Right atrium auricular region (tissue), 2 donors: ENCODE data around the gene MOV10L1. TPM values are rescaled to one million over a fixed set of nuclear protein-coding genes. Genes with fewer than 3 reads are reported as not detected.

Experiments
- DNase-seq: peaks from one replicate; pipeline ENCODE4 v3.0.0-alpha.2; 2019; ENCODE audit warnings: low spot score
- H3K27ac ChIP-seq, 2 donors: fragments of 200-600 bp; sonication (generic); 1 replicate in 1 of 2; 2 replicates in 1 of 2; pipeline ENCODE4 v1.5.1; 2016 to 2019
- H3K27me3 ChIP-seq, 2 donors: fragments of 200-600 bp; sonication (generic); one replicate each; pipeline versions ENCODE4 v1.5.1 to v1.6.0; 2017 to 2019
- H3K36me3 ChIP-seq: fragments of 200-600 bp; sonication (generic); one replicate; pipeline ENCODE4 v1.5.1; 2016
- H3K4me1 ChIP-seq, 2 donors: fragments of 200-600 bp; sonication (generic); one replicate each; pipeline versions ENCODE4 v1.5.1 to v1.6.0; 2017 to 2019
- H3K4me3 ChIP-seq, 2 donors: fragments of 200-600 bp; sonication (generic); 1 replicate in 1 of 2; 2 replicates in 1 of 2; pipeline ENCODE4 v1.5.1; 2017 to 2019; ENCODE audit warnings: mild to moderate bottlenecking in 1 of 2, moderate library complexity in 1 of 2
- H3K9me3 ChIP-seq, 2 donors: fragments of 200-600 bp; sonication (generic); one replicate each; pipeline ENCODE4 v1.5.1; 2019
- CTCF ChIP-seq, 2 donors: fragments of 200-600 bp; sonication (generic); IDR thresholded peaks; one replicate each; pipeline ENCODE4 v1.5.1; 2019; ENCODE audit warnings: antibody characterized with exemption in 2 of 2
- total RNA-seq, 2 donors: library from RNA; depleted of rRNA; stranded (reverse); fragments of >200 nt; gene quantifications; one replicate each; pipeline ENCODE4 v1.1.0, GENCODE V29; 2016

The MOV10L1 gene
- total RNA-seq, 2 donors from 2014 or later, result 0.43 to 1.1 TPM

GRCh38 chr22:50068096-50068495 is 21.7 kb upstream of the MOV10L1 start:
- Histone ChIP-seq H3K27ac (no peak overlapping the region), H3K4me1 (no peaks in the 10 kb centered on the region), H3K9me3 (no peaks in the 10 kb centered on the region), H3K4me3 (no peak overlapping the region), H3K27me3 (no peaks in the 10 kb centered on the region), H3K36me3 (no peaks in the 10 kb centered on the region)
- no peak for TF ChIP-seq CTCF (IDR thresholded peaks at IDR 0.05)
- DNase-seq, result no peak

- Histone ChIP-seq H3K27me3 (no peaks in the 10 kb centered on the region), H3K4me3 (no peak overlapping the region), H3K27ac (no peak overlapping the region), H3K36me3 (no peaks in the 10 kb centered on the region), H3K9me3 (no peaks in the 10 kb centered on the region), H3K4me1 (no peaks in the 10 kb centered on the region)
- no peak for DNase-seq
- TF ChIP-seq CTCF (IDR thresholded peaks at IDR 0.05), result no peak
Observed at GRCh38 chr22:50070366-50070765, 19.4 kb upstream of the MOV10L1 start.

- DNase-seq, result no peak
- no peaks in the 10 kb centered on the region for H3K36me3 ChIP-seq
- no peaks in the 10 kb centered on the region for H3K9me3 ChIP-seq
- no peak overlapping the region for H3K4me3 ChIP-seq
- H3K4me1 ChIP-seq, result no peaks in the 10 kb centered on the region
- TF ChIP-seq CTCF (IDR thresholded peaks at IDR 0.05), result no peak
- no peaks in the 10 kb centered on the region for H3K27me3 ChIP-seq
- H3K27ac ChIP-seq, result no peak overlapping the region
Observed at GRCh38 chr22:50071432-50072166, 18.2 kb upstream of the MOV10L1 start.

- H3K27me3 ChIP-seq, result no peaks in the 10 kb centered on the region
- no peaks in the 10 kb centered on the region for H3K4me1 ChIP-seq
- no peaks in the 10 kb centered on the region for H3K9me3 ChIP-seq
- no peak for DNase-seq
- H3K36me3 ChIP-seq, result no peaks in the 10 kb centered on the region
- no peak for TF ChIP-seq CTCF (IDR thresholded peaks at IDR 0.05)
- no peak overlapping the region for H3K4me3 ChIP-seq
- H3K27ac ChIP-seq, result no peak overlapping the region
Observed at GRCh38 chr22:50072167-50072555, 17.6 kb upstream of the MOV10L1 start.

GRCh38 chr22:50072714-50073538 is 16.9 kb upstream of the MOV10L1 start:
- no peaks in the 10 kb centered on the region for H3K36me3 ChIP-seq
- no peak for DNase-seq
- no peak overlapping the region for H3K27ac ChIP-seq
- no peaks in the 10 kb centered on the region for H3K27me3 ChIP-seq
- H3K9me3 ChIP-seq, result no peaks in the 10 kb centered on the region
- H3K4me1 ChIP-seq, result no peaks in the 10 kb centered on the region
- TF ChIP-seq CTCF (IDR thresholded peaks at IDR 0.05), result no peak
- H3K4me3 ChIP-seq, result no peak overlapping the region
